Coronary artery (tissue), 2 donors: ENCODE results near the gene DZIP1.

Experiments
- DNase-seq: peaks from one replicate; pipeline ENCODE4 v3.0.0-alpha.2; 2017; ENCODE audit warnings: low spot score
- H3K27ac ChIP-seq, 2 donors: fragments of 200-600 bp; sonication (generic); one replicate each; pipeline ENCODE4 v1.5.1; 2016 to 2019
- H3K4me3 ChIP-seq: fragments of 200-600 bp; sonication (generic); 2 replicates; pipeline ENCODE4 v1.5.1; 2016; ENCODE audit warnings: mild to moderate bottlenecking, moderate library complexity
- TF ChIP-seq, protein P1 (sequence below): fragments of 200-600 bp; sonication (generic); IDR thresholded peaks from one replicate; pipeline ENCODE4 v1.5.1; 2019; ENCODE audit warnings: antibody characterized with exemption

DZIP1 gene

DNA sequence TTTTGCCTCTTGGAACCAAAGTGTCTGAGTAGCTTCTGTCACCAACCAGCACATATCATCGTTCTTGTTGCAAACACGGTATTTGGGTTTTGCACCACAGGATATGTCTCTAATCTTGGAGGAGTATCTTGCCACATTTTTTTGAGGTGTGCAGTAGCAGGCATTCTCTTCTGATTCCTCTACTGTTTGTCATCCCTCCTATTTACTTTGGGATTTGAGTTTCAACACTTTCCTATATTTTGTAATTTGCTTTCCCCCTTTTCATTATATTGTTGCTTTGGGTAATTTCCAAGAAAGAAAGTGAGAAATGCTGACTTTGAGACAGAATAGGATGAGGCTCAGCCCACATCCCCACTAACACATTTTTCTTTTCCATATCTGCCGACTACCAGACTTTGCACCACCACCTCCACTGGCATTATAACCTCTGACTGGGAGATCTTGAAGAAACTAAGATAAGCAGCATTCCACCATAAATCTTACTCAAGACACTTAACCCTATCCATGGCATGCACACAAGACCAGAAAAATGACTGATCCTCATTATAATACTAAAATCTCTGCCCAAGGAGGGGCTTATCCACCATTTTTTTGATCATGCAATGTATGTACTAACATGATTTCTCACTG lies 12.0 kb upstream of the DZIP1 start:
- TF ChIP-seq, protein P1, sequence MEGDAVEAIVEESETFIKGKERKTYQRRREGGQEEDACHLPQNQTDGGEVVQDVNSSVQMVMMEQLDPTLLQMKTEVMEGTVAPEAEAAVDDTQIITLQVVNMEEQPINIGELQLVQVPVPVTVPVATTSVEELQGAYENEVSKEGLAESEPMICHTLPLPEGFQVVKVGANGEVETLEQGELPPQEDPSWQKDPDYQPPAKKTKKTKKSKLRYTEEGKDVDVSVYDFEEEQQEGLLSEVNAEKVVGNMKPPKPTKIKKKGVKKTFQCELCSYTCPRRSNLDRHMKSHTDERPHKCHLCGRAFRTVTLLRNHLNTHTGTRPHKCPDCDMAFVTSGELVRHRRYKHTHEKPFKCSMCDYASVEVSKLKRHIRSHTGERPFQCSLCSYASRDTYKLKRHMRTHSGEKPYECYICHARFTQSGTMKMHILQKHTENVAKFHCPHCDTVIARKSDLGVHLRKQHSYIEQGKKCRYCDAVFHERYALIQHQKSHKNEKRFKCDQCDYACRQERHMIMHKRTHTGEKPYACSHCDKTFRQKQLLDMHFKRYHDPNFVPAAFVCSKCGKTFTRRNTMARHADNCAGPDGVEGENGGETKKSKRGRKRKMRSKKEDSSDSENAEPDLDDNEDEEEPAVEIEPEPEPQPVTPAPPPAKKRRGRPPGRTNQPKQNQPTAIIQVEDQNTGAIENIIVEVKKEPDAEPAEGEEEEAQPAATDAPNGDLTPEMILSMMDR = no peak
- Histone ChIP-seq H3K27ac (no peak overlapping the region), H3K4me3 (no peak overlapping the region)
- DNase-seq = no peak

DNA sequence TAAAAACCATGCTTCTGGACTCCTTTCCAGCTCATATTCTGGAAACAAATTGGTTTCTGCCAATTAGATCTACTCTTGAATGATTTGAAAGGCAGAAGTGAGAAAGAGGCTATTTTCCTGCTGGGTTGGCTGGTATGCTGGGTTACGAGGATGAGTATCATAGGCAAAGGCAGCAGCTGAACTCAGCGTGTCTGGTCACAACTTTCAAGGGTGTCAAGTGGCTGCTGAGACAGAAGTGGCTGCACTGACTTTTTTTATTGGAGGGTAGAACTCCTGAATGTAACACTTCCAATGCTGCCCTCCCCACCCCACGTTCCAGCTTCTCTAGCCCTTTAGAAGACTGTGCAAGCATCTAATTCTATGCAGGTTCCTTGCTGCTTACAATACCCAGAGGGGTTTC lies 8.3 kb upstream of the DZIP1 start:
- DNase-seq = no peak
- H3K27ac ChIP-seq = no peak overlapping the region
- TF ChIP-seq, protein P1 = no peak
- H3K4me3 ChIP-seq = no peak overlapping the region

DNA sequence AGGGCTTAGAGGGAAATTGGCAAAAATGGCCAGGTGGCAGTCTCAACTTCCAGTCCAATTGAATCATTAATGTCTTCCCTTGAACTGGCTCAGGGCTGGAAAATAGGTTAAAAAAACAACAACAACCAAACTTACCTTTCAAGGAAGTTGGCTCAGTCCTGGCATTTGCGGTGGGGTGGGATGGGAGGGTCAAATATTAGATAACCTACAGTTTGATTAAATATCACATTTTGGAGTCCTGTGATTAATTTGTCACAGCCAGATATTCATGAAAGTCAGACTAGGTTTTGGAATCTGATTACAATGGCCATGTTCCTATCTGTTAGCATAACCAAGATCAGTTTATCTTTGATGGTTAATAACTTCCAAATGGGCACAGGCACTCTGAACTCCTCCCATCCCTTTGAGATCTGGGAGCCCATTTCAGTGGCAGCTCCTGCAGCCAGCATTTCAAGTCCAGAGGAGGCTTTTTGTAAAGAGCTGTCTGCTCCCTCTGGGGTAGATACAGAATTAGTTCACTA lies 7.8 kb upstream of the DZIP1 start:
- Histone ChIP-seq H3K4me3 (no peak overlapping the region), H3K27ac (no peak overlapping the region)
- TF ChIP-seq, protein P1 = no peak
- no peak for DNase-seq

DNA sequence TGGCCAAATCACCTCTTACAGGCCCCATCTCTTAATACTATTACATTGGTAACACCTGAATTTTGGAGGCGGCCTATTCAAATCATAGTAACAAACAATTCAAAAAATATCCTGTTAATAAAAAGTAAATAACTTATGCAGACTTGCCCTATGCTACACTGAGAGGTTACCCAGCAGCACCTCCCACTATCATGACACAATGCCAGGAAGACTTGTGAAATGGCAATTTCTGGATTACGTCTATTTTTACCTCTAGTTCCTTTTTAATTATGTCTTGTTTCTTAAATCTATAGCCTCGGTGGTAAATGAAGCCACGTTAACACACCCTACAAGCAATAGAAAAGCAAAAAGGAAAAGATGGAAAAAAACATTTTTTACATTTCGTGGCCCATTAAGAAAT lies 6.2 kb upstream of the DZIP1 start:
- TF ChIP-seq, protein P1 = no peak
- DNase-seq = no peak
- no peak overlapping the region for H3K4me3 ChIP-seq
- H3K27ac ChIP-seq = no peak overlapping the region

DNA sequence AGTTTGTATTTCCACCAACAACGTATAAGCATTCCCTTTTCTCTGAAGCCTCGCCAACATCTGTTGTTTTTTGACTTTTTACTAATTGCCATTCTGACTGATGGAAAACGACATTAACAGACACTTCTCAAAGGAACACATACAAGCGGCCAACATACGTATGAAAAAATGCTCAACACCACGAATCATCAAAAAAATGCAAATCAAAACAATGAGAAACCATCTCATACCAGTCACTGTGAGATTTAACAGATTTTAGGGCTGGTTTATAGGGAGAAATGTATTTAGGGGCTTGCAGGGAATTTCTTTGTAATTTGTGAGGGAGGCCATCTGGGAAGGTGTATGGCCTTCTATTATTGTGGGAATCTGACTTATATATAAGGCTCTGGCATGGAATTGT lies 2.8 kb upstream of the DZIP1 start:
- Histone ChIP-seq H3K27ac (no peak overlapping the region), H3K4me3 (no peak overlapping the region)
- TF ChIP-seq, protein P1 = no peak
- DNase-seq = no peak

DNA sequence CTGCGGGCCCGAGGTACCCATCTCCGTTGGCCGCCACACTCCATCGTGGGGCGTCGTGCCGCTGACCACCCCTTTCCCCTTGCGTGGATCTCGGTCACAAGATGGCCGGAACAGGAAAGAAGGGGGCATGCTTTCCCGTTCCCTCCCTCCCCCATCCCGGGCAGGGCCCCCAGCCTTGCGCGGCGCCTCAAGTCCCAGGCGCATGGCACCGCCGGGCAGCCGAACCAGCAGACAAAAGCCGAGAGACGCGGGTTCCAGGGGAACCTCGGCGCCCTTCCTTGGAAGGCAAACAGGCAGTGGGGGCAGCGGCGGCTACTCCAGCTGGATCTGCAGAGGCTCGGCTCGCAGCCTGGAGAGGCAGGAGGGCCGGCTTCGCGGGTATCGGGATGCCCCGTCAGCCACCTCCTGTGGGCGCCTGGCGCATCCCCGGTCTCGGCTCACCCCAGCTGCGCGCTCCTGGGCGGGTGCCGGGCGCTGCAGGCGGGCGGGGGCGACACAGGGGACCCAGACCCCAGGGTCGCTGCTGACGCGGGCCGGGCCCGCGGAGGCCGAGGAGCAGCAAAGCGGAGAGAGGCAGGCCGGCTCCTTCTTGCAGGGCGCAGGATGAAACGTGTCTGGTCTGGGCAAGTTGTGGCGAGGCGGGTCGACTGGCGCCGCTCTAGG lies 439 bp downstream of the DZIP1 start:
- H3K27ac ChIP-seq = peak overlapping the region; percentile 62 to 78

More for the DNA sequence above, 439 bp downstream of the DZIP1 start:
- DNase-seq = no peak
- TF ChIP-seq, protein P1 = no peak
- H3K4me3 ChIP-seq = peak overlapping the region; percentile 79
